Measurements from ENCODE around the gene CTBS.
"Not testable (repeated sequence)": the region's sequence is repeated elsewhere in the genome, so short reads cannot be mapped to it uniquely, and the experiment has no call there.

GRCh38 chr1:84507887-84508286 lies 66.4 kb downstream of the CTBS start:
- TF ChIP-seq CTCF (conservative IDR thresholded peaks at IDR 0.05; ENCODE audit: low read depth, low read length); MAFK (IDR thresholded peaks at IDR 0.05; ENCODE audit: low read depth, low read length); RCOR1 (IDR thresholded peaks at IDR 0.05; ENCODE audit: insufficient replicate concordance, low read length); POLR2A (IDR thresholded peaks at IDR 0.05; ENCODE audit: low read depth, low read length); RAD21 (IDR thresholded peaks at IDR 0.05; ENCODE audit: low read length); CEBPB (IDR thresholded peaks at IDR 0.05; ENCODE audit: low read depth, low read length); RFX5 (IDR thresholded peaks at IDR 0.05; ENCODE audit: low read depth, low read length); NFE2L2 (IDR thresholded peaks at IDR 0.05; ENCODE audit: low read depth, low read length); ELK1 (IDR thresholded peaks at IDR 0.05; ENCODE audit: borderline replicate concordance, low read depth, low read length); BHLHE40 (IDR thresholded peaks at IDR 0.05; ENCODE audit: low read depth, low read length); SMC3 (IDR thresholded peaks at IDR 0.05; ENCODE audit: low read depth, low read length): not testable (repeated sequence)
- TF ChIP-seq, protein P1, sequence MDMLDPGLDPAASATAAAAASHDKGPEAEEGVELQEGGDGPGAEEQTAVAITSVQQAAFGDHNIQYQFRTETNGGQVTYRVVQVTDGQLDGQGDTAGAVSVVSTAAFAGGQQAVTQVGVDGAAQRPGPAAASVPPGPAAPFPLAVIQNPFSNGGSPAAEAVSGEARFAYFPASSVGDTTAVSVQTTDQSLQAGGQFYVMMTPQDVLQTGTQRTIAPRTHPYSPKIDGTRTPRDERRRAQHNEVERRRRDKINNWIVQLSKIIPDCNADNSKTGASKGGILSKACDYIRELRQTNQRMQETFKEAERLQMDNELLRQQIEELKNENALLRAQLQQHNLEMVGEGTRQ (IDR thresholded peaks at IDR 0.05; ENCODE audit: low read depth, low read length), result not testable (repeated sequence)
